PC-3 (cell line): ENCODE results near the gene OR56B1. TPM values are rescaled to one million over a fixed set of nuclear protein-coding genes. Genes with fewer than 3 reads are reported as not detected.
"Not testable (repeated sequence)": the region's sequence is repeated elsewhere in the genome, so short reads cannot be mapped to it uniquely, and the experiment has no call there.

Experiments used
- ATAC-seq: fragments of 200-7000 bp; cut with Tn5 transposase; 2 replicates; pipeline ENCODE4 v1.9.1; 2020; ENCODE audit warnings: mild to moderate bottlenecking, moderate library complexity
- BruUV-seq: library from RNA; stranded (reverse); fragments of 400-500 nt; replicated peaks from 2 replicates; lab custom pipeline; 2021; lab: Mats Ljungman, UMichigan
- CTCF ChIA-PET: fragments of 300-600 bp; sonication (Branson Sonifier 250); formaldehyde crosslinking; loops from one replicate; lab custom pipeline; 2022; ENCODE audit warnings: antibody characterized with exemption; lab: Charles Lee
- POLR2A ChIA-PET: fragments of 300-600 bp; sonication (Branson Sonifier 250); formaldehyde crosslinking; loops from one replicate; lab custom pipeline; 2022; ENCODE audit warnings: antibody characterized with exemption; ENCODE audit not compliant: unreplicated experiment; lab: Charles Lee
- DNase-seq: peaks from one replicate; pipeline ENCODE4 v3.0.0-alpha.2; 2015
- H2AFZ ChIP-seq: fragments of 300-600 bp; sonication (generic); 2 replicates; pipeline ENCODE4 v1.6.0; 2016; ENCODE audit warnings: antibody characterized with exemption, low read length
- H3F3A ChIP-seq: fragments of 300-600 bp; sonication (generic); one replicate; pipeline ENCODE4 v1.6.0; 2017; ENCODE audit warnings: antibody characterized with exemption, low read length, control low read depth, mild to moderate bottlenecking; ENCODE audit not compliant: unreplicated experiment
- H3K27ac ChIP-seq: fragments of 300-600 bp; sonication (generic); 2 replicates; pipeline ENCODE4 v1.5.1; 2016; ENCODE audit warnings: mild to moderate bottlenecking, low read length
- H3K27me3 ChIP-seq: fragments of 300-600 bp; sonication (generic); 2 replicates; pipeline ENCODE4 v1.6.1; 2016; ENCODE audit warnings: low read length, mixed read lengths
- H3K36me3 ChIP-seq: fragments of 300-600 bp; sonication (generic); 2 replicates; pipeline ENCODE4 v1.6.1; 2016; ENCODE audit warnings: low read depth, mixed run types, low read length, mixed read lengths
- H3K4me1 ChIP-seq: fragments of 300-600 bp; sonication (generic); 2 replicates; pipeline ENCODE4 v1.5.1; 2016; ENCODE audit warnings: low read length; ENCODE audit not compliant: insufficient read depth
- H3K4me2 ChIP-seq: fragments of 300-600 bp; sonication (generic); 2 replicates; pipeline ENCODE4 v1.6.0; 2016; ENCODE audit warnings: low read length
- H3K4me3 ChIP-seq: fragments of 300-600 bp; sonication (generic); 2 replicates; pipeline ENCODE4 v1.5.1; 2016; ENCODE audit warnings: mild to moderate bottlenecking, low read length, mixed read lengths
- H3K79me2 ChIP-seq: fragments of 300-600 bp; sonication (generic); 2 replicates; pipeline ENCODE4 v1.6.1; 2017; ENCODE audit warnings: low read length, mixed read lengths
- H3K9ac ChIP-seq: fragments of 300-600 bp; sonication (generic); 2 replicates; pipeline ENCODE4 v1.6.0; 2016; ENCODE audit warnings: mild to moderate bottlenecking, low read length
- H3K9me2 ChIP-seq: fragments of 300-600 bp; sonication (generic); replicated peaks from 2 replicates; pipeline ENCODE4 v1.6.1; 2016; ENCODE audit warnings: mixed run types, low read length, mixed read lengths
- H3K9me3 ChIP-seq: fragments of 300-600 bp; sonication (generic); 2 replicates; pipeline ENCODE4 v1.6.1; 2016; ENCODE audit warnings: low read length, mixed read lengths
- H4K20me1 ChIP-seq: fragments of 300-600 bp; sonication (generic); 2 replicates; pipeline ENCODE4 v1.6.1; 2016; ENCODE audit warnings: low read length, mixed read lengths
- EZH2 ChIP-seq: fragments of 300-600 bp; sonication (generic); IDR thresholded peaks from one replicate; pipeline ENCODE4 v1.6.1; 2017; ENCODE audit warnings: antibody characterized with exemption, mild to moderate bottlenecking, low read length; ENCODE audit not compliant: unreplicated experiment
- EZH2phosphoT487 ChIP-seq: fragments of 300-600 bp; sonication (generic); IDR thresholded peaks from 2 replicates; pipeline ENCODE4 v1.6.1; 2018; ENCODE audit warnings: mild to moderate bottlenecking, antibody characterized with exemption, low read length, borderline replicate concordance
- intact Hi-C: fragments of 100-400 bp; cut with micrococcal nuclease; formaldehyde crosslinking; loops from 2 replicates; pipeline ENCODE4 v1.9.0; 2023
- total RNA-seq: library from RNA; depleted of rRNA; stranded (reverse); fragments of >200 nt; gene quantifications from 2 replicates; pipeline ENCODE4 v1.2.3, GENCODE V29; 2014
- TF ChIP-seq, protein P1 (sequence below): fragments of 300-600 bp; sonication (generic); conservative IDR thresholded peaks from 2 replicates; pipeline ENCODE4 v1.5.1; 2017; ENCODE audit warnings: antibody characterized with exemption, low read depth, mild to moderate bottlenecking, low read length

Gene OR56B1
- total RNA-seq, 1 experiment from 2014 or later = not detected

DNA sequence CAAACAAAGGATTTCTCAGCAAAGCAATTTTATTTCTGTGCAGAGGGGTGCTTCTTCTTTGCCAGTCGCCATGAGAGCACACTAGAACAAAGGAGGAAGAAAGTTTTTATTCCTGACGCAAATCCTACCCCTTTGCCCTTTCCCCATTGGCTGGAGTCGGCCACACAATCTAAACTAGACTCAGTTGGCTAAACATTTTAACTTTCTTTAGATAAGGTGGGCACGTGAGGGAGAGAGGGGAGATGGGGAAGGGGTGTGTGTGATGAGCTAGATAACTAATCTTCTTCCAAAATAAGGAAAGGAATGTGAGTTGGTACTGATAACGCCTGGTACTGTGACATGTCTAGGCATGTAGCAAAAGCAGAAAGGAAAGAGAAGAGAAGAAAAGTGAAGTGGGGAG, 46.0 kb upstream of the OR56B1 start:
- CTCF ChIA-PET = interaction anchor here (0.6 kb wide), 1 partner anchor 884 kb away, joined by 14 read pairs; no protein-coding TSS in a partner anchor

DNA sequence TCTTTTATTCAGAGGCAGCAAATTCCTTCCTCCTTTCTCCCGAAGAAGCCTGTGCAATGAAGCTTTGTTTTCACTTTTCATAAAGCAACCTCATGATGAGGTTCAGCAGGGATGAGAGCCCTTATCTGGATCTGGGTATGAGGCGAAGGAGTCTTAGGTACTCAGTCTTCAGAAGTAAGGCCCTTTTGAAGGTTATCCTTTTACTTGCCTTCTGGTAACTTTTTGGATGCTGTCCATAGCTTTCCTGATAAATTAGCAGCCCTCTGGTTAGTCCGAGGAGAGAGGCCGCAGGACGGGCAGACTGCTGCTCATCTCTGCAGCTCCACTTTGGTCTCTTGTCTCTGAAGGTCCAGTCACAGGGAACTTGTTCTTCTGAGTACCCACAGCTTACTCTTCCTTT, 45.5 kb upstream of the OR56B1 start:
- no TSS peak for BruUV-seq
- H3K36me3 ChIP-seq = no peaks in the 10 kb centered on the region
- POLR2A ChIA-PET = interaction anchor here (0.6 kb wide), 1 partner anchor 318 kb away, joined by 3 read pairs; no protein-coding TSS in a partner anchor
- no peaks in the 10 kb centered on the region; the same call in 1 of the 2 replicates for H3K27me3 ChIP-seq
- H2AFZ ChIP-seq = no peak overlapping the region
- H3K79me2 ChIP-seq = no peaks in the 10 kb centered on the region
- H3K9me3 ChIP-seq = no peaks in the 10 kb centered on the region
- no peaks in the 10 kb centered on the region for H4K20me1 ChIP-seq
- no peak for ATAC-seq
- CTCF ChIA-PET = no interaction called here
- no peaks in the 10 kb centered on the region for H3F3A ChIP-seq
- H3K4me1 ChIP-seq = no peaks in the 10 kb centered on the region
- H3K4me3 ChIP-seq = no peak overlapping the region
- no peak for TF ChIP-seq EZH2phosphoT487
- TF ChIP-seq, protein P1, sequence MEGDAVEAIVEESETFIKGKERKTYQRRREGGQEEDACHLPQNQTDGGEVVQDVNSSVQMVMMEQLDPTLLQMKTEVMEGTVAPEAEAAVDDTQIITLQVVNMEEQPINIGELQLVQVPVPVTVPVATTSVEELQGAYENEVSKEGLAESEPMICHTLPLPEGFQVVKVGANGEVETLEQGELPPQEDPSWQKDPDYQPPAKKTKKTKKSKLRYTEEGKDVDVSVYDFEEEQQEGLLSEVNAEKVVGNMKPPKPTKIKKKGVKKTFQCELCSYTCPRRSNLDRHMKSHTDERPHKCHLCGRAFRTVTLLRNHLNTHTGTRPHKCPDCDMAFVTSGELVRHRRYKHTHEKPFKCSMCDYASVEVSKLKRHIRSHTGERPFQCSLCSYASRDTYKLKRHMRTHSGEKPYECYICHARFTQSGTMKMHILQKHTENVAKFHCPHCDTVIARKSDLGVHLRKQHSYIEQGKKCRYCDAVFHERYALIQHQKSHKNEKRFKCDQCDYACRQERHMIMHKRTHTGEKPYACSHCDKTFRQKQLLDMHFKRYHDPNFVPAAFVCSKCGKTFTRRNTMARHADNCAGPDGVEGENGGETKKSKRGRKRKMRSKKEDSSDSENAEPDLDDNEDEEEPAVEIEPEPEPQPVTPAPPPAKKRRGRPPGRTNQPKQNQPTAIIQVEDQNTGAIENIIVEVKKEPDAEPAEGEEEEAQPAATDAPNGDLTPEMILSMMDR = no peak
- TF ChIP-seq EZH2 = no peak
- H3K27ac ChIP-seq = no peak overlapping the region
- DNase-seq = no peak
- H3K9ac ChIP-seq = no peak overlapping the region
- no peak overlapping the region for H3K4me2 ChIP-seq
- H3K9me2 ChIP-seq = no peaks in the 10 kb centered on the region
- intact Hi-C loops = no loop called here

More for the DNA sequence above, 46.0 kb upstream of the OR56B1 start:
- no peaks in the 10 kb centered on the region for H3K9me3 ChIP-seq
- TF ChIP-seq EZH2 (no peak), EZH2phosphoT487 (no peak)
- TF ChIP-seq, protein P1 = no peak
- no peaks in the 10 kb centered on the region for H3K79me2 ChIP-seq
- DNase-seq (no peak), ATAC-seq (no peak)
- POLR2A ChIA-PET = interaction anchor here (0.6 kb wide), 1 partner anchor 318 kb away, joined by 3 read pairs; no protein-coding TSS in a partner anchor
- H3F3A ChIP-seq = no peaks in the 10 kb centered on the region
- H3K27ac ChIP-seq = no peak overlapping the region
- intact Hi-C loops = no loop called here
- H2AFZ ChIP-seq = no peak overlapping the region
- peaks cover 2% of the 10 kb centered on the region; the same call in 1 of the 2 replicates for H3K4me1 ChIP-seq
- no peak overlapping the region for H3K9ac ChIP-seq
- no peaks in the 10 kb centered on the region for H4K20me1 ChIP-seq
- no peak overlapping the region for H3K4me3 ChIP-seq
- no TSS peak for BruUV-seq
- no peaks in the 10 kb centered on the region for H3K9me2 ChIP-seq
- no peaks in the 10 kb centered on the region; the same call in 1 of the 2 replicates for H3K27me3 ChIP-seq
- H3K4me2 ChIP-seq = no peak overlapping the region
- H3K36me3 ChIP-seq = no peaks in the 10 kb centered on the region

DNA sequence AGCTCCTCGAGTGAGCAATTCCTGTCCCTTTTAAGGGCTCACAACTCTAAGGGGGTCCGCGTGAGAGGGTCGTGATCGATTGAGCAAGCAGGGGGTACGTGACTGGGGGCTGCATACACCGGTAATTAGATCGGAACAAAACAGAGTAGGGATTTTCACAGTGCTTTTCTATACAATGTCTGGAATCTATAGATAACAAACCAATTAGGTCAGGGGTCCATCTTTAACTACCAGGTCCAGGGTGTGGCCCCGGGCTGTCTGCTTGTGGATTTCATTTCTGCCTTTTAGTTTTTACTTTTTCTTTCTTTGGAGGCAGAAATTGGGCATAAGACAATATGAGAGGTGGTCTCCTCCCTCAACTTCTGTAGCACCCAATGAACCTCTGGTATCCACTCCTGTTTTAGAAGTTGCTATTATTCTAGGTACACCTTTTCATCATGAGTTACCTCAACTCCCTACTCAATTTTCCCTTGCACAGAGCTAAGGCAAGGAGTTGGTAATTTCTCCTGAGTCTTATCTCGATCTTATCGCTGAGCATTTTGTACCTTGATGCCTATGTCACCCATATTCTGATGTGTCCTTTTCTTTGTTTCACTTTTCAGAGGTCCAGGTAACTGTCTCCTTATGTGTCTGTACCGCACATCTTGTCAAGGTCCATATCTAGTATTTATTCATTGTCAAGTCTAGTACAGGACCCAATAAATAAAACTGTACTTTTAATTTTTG, 44.8 kb upstream of the OR56B1 start:
- CTCF ChIA-PET, H3K4me3 ChIP-seq, H4K20me1 ChIP-seq, H3F3A ChIP-seq, ATAC-seq, POLR2A ChIA-PET, BruUV-seq, intact Hi-C loops, DNase-seq, H3K4me1 ChIP-seq, H3K9me3 ChIP-seq, H2AFZ ChIP-seq, H3K27me3 ChIP-seq, H3K9ac ChIP-seq, H3K9me2 ChIP-seq, H3K4me2 ChIP-seq, H3K27ac ChIP-seq, H3K79me2 ChIP-seq, H3K36me3 ChIP-seq: not testable (repeated sequence)
